D721Med (cell line): ENCODE measurements around the gene MACO1.

Experiments used
- DNase-seq: peaks from one replicate; pipeline ENCODE4 v3.0.0; 2011; ENCODE audit warnings: low spot score; ENCODE audit not compliant: insufficient read length
- FAIRE-seq: peaks from 2 replicates; lab custom pipeline; 2011; peaks lifted over from hg19 to GRCh38; lab: Jason Lieb, UNC
- CTCF ChIP-seq: IDR thresholded peaks from 2 replicates; pipeline ENCODE4 v1.5.1; 2012; ENCODE audit warnings: mild to moderate bottlenecking, control low read depth; ENCODE audit not compliant: insufficient read depth; ENCODE audit errors: missing control alignments

The MACO1 gene

GRCh38 chr1:25484096-25484495 is 53.4 kb downstream of the MACO1 start:
- no peak for DNase-seq
- FAIRE-seq: no peak
- no peak for TF ChIP-seq CTCF

- no peak for FAIRE-seq
- no peak for DNase-seq
- TF ChIP-seq CTCF: no peak
Observed at GRCh38 chr1:25484533-25484932, 53.8 kb downstream of the MACO1 start.

GRCh38 chr1:25485536-25486411 is 55.1 kb downstream of the MACO1 start:
- DNase-seq: no peak
- FAIRE-seq: no peak
- TF ChIP-seq CTCF: no peak

- FAIRE-seq (no peak), DNase-seq (no peak)
- TF ChIP-seq CTCF: no peak
Observed at GRCh38 chr1:25486602-25487001, 55.9 kb downstream of the MACO1 start.

GRCh38 chr1:25487628-25488027 is 56.9 kb downstream of the MACO1 start:
- TF ChIP-seq CTCF: peak; percentile 36
- DNase-seq (no peak), FAIRE-seq (no peak)

- TF ChIP-seq CTCF: no peak
- no peak for DNase-seq
- FAIRE-seq: no peak
Observed at GRCh38 chr1:25492323-25492722, 61.6 kb downstream of the MACO1 start.

GRCh38 chr1:25494952-25495351 is 64.3 kb downstream of the MACO1 start:
- no peak for TF ChIP-seq CTCF
- no peak for DNase-seq
- no peak for FAIRE-seq
